A673 (cell line): ENCODE measurements around the gene JARID2. TPM values are rescaled to one million over a fixed set of nuclear protein-coding genes. Genes with fewer than 3 reads are reported as not detected.

Experiments
- BruUV-seq: library from RNA; stranded (reverse); fragments of 400-500 nt; replicated peaks from 2 replicates; lab custom pipeline; 2021; lab: Mats Ljungman, UMichigan
- CTCF ChIA-PET: fragments of 300-600 bp; sonication (Branson Sonifier 250); formaldehyde crosslinking; loops from one replicate; lab custom pipeline; 2022; ENCODE audit warnings: antibody characterized with exemption; lab: Charles Lee
- POLR2A ChIA-PET: fragments of 300-600 bp; sonication (Branson Sonifier 250); formaldehyde crosslinking; loops from one replicate; lab custom pipeline; 2022; ENCODE audit warnings: antibody characterized with exemption; ENCODE audit not compliant: low non-redundant PET; lab: Charles Lee
- DNase-seq: peaks from one replicate; pipeline ENCODE4 v3.0.0-alpha.2; 2015; ENCODE audit warnings: low spot score
- H3K27ac ChIP-seq: fragments of 200-600 bp; sonication (generic); 2 replicates; pipeline ENCODE4 v1.5.1; 2016; ENCODE audit warnings: mixed run types, low read depth, mild to moderate bottlenecking, mixed read lengths, antibody characterized with exemption, low read length; ENCODE audit not compliant: poor library complexity, severe bottlenecking
- H3K27me3 ChIP-seq: fragments of 200-600 bp; sonication (generic); replicated peaks from 2 replicates; pipeline ENCODE4 v1.6.1; 2017; ENCODE audit warnings: mixed run types, low read depth, mild to moderate bottlenecking, mixed read lengths, antibody characterized with exemption, low read length; ENCODE audit not compliant: insufficient read depth, poor library complexity
- H3K36me3 ChIP-seq: fragments of 200-600 bp; sonication (generic); 2 replicates; pipeline ENCODE4 v1.6.1; 2016; ENCODE audit warnings: mixed run types, mild to moderate bottlenecking, mixed read lengths, antibody characterized with exemption, low read length; ENCODE audit not compliant: insufficient read depth, poor library complexity, severe bottlenecking
- H3K4me1 ChIP-seq: fragments of 200-600 bp; sonication (generic); 2 replicates; pipeline ENCODE4 v1.6.1; 2017; ENCODE audit warnings: mixed run types, mild to moderate bottlenecking, mixed read lengths, antibody characterized with exemption, low read length; ENCODE audit not compliant: insufficient read depth, poor library complexity, severe bottlenecking
- H3K4me3 ChIP-seq: fragments of 200-600 bp; sonication (generic); 2 replicates; pipeline ENCODE4 v1.5.1; 2016; ENCODE audit warnings: low read depth, mixed run types, mild to moderate bottlenecking, mixed read lengths, low read length; ENCODE audit not compliant: poor library complexity, severe bottlenecking
- H3K9me3 ChIP-seq: fragments of 200-600 bp; sonication (generic); 2 replicates; pipeline ENCODE4 v1.6.1; 2016; ENCODE audit warnings: mixed run types, low read depth, mild to moderate bottlenecking, mixed read lengths, antibody characterized with exemption, low read length; ENCODE audit not compliant: poor library complexity, severe bottlenecking
- CTCF ChIP-seq: fragments of 300-800, 200-600 bp; sonication (generic); conservative IDR thresholded peaks from 2 replicates; pipeline ENCODE4 v1.5.1; 2017; ENCODE audit warnings: low read depth, mild to moderate bottlenecking, antibody characterized with exemption, low read length, moderate library complexity, mixed read lengths
- EZH2 ChIP-seq: fragments of 200-600 bp; sonication (generic); IDR thresholded peaks from 2 replicates; pipeline ENCODE4 v1.6.1; 2017; ENCODE audit warnings: borderline replicate concordance, low read depth, mild to moderate bottlenecking, mixed read lengths, antibody characterized with exemption, low read length; ENCODE audit not compliant: poor library complexity, severe bottlenecking
- intact Hi-C: fragments of 100-400 bp; cut with micrococcal nuclease; formaldehyde crosslinking; loops from one replicate; pipeline ENCODE4 v1.10.0; 2022; ENCODE audit not compliant: unreplicated experiment
- total RNA-seq: library from RNA; stranded (reverse); gene quantifications from 2 replicates; pipeline ENCODE4 v1.2.3, GENCODE V29; 2021

The JARID2 gene
- total RNA-seq, 1 experiment from 2014 or later, result 29.4 TPM

GRCh38 chr6:15491986-15492269 is 246.1 kb downstream of the JARID2 start:
- Histone ChIP-seq H3K27ac (no peak overlapping the region), H3K4me3 (no peak overlapping the region), H3K27me3 (no peaks in the 10 kb centered on the region), H3K36me3 (peaks cover 33% of the 10 kb centered on the region), H3K9me3 (no peaks in the 10 kb centered on the region), H3K4me1 (peaks cover 39% of the 10 kb centered on the region)
- CTCF ChIA-PET, result interaction anchor here (0.9 kb wide), 1 partner anchor 131 kb away, joined by 3 read pairs; no protein-coding TSS in a partner anchor
- intact Hi-C loops, result loop anchor here (5.0 to 10.0 kb wide), 5 partner anchors 45 to 1107 kb away; no protein-coding TSS in a partner anchor
- no TSS peak for BruUV-seq
- TF ChIP-seq EZH2 (no peak), CTCF (no peak)
- no peak for DNase-seq
- POLR2A ChIA-PET, result no interaction called here

DNA sequence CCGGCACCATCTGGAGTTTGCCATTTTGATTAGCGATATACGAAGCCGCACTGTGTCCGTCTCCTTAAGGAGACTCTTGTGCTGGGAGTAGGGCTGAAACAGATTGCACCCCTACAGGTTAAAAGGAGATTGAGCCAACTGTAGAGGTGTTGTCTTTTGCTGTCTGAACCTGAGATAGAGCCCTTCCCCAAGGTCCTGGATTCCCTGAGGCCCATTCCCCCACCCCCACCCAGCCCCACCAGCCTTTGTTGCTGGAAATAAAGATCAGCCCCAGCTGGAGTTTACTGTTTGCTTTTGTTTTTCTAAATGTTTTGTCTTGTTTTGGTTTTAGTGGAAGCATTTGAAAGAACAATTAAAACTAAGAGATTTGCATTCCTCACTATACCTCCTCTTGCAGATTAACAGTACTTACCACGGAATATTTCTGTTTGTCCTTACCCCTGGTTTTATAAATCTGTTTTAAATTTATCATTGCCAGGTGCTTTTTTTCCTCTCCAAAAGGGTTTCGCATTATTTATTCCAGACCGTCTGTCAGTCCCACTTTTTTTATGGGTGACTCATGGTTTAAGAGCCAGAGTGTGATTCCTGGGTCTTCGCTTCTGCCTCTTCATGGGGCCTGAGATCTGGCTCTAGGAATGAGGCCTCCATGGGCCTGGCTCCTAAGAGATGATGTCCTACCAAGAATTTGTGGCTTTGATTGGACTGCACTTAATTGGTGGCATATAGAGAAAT is 247.7 kb downstream of the JARID2 start:
- no peak for DNase-seq
- Histone ChIP-seq H3K27ac (no peak overlapping the region), H3K36me3 (peaks cover 20% of the 10 kb centered on the region), H3K27me3 (no peaks in the 10 kb centered on the region), H3K4me3 (no peak overlapping the region), H3K4me1 (peaks cover 39% of the 10 kb centered on the region), H3K9me3 (no peaks in the 10 kb centered on the region)
- intact Hi-C loops, result loop anchor here (5.0 to 10.0 kb wide), 5 partner anchors 46 to 1109 kb away; no protein-coding TSS in a partner anchor
- ChIA-PET POLR2A (no interaction called here), CTCF (no interaction called here)
- TF ChIP-seq EZH2 (no peak), CTCF (no peak)
- BruUV-seq, result no TSS peak

DNA sequence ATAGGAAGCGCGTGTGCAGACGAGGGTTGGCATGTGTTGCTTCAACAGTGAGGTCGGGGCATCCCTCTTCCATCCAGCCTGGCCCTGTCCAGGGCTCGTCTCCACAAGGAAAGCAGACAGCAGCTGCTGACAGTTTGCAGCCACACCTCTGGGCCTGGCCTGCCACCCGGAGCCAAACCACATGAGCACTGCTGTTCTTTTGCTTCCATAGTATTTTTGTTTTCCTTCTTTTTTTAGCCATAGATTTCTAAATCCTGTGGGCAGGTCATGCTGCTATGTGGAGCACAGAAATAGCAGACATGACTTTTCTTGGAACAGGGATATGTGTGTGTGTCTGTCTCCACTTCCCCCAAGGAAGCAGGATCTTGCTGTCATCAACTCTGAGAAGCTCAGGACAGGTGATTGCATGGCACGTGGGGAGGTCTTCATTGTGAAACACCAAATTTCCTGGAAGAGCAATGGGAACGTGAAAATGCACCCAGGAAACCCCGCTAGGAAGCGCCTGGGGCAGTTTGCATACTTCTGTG is 249.6 kb downstream of the JARID2 start:
- ChIA-PET POLR2A (no interaction called here), CTCF (no interaction called here)
- Histone ChIP-seq H3K27me3 (no peaks in the 10 kb centered on the region), H3K36me3 (peaks cover 18% of the 10 kb centered on the region), H3K9me3 (no peaks in the 10 kb centered on the region), H3K27ac (no peak overlapping the region), H3K4me1 (peaks cover 37% of the 10 kb centered on the region), H3K4me3 (no peak overlapping the region)
- BruUV-seq, result no TSS peak
- no peak for DNase-seq
- TF ChIP-seq CTCF, result no peak
- TF ChIP-seq EZH2, result no peak
- intact Hi-C loops, result loop anchor here (10.0 kb wide), 2 partner anchors 381 to 1111 kb away; no protein-coding TSS in a partner anchor
